ENCODE measurements around the gene RAB7B. TPM values are rescaled to one million over a fixed set of nuclear protein-coding genes. Genes with fewer than 3 reads are reported as not detected.

RAB7B gene
- polyA plus RNA-seq, 4 donors: 2.2 to 11.2 (median 3.9) TPM

DNA sequence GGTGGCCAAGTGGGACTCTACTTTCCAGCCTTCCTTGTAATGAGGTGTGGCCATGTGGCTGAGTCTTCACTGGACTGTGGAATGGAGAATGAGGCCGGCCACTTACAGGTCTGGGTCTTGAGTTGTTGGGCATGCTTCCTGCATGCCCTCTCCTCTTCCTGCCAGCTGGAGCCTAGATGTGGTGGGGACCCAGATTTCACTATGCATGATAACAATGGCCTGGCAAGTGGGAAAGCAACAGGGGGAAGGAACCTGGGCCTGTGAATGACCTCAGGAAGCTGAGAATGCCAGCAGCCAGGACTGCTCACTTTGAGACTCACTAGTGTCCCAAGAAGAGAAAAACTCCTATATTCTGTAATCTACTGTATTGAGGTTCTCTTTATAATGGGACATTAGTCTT, 51.4 kb downstream of the RAB7B start:
- no peak for DNase-seq (ENCODE audit: low read depth in 4 of 4, low spot score in 3 of 4)

DNA sequence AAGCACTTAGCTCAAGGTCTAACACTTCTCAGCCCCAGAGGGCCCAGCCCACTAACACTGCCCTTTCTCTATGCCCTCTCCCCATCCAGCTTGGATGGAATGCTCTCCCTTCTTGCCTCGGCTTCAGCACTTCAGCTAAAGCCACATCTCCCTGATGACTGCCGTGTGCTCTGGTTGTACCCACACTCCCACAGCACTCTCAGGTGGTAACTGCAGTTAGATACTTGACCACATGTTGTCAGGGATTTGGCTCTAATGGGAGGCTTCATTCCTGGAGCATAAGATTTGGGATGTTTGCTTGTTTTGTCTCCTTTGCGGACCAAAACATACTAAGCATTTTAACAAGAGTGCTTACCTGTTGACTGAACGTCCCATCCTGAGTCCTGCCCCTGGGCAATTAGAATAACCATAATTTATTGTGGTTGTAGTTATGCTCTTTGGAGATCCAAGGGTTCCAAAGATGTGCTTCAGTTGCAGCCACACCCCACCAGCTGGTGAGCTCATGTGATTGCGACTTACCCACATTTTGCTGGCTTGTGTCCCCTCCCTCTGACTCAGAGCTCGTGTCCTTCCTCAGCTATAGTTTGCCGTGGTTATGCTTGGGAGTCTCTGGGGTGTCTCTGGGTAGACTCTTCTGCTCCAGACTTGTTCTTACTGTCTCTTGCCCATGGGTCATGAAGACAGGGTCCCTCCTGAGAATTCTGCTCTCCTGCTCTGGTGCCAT, 52.2 kb downstream of the RAB7B start:
- no peak for DNase-seq (ENCODE audit: low read depth in 4 of 4, low spot score in 3 of 4)

GRCh38 chr1:205950280-205950679, 52.9 kb downstream of the RAB7B start:
- no peak for DNase-seq (ENCODE audit: low read depth in 4 of 4, low spot score in 3 of 4)

DNA sequence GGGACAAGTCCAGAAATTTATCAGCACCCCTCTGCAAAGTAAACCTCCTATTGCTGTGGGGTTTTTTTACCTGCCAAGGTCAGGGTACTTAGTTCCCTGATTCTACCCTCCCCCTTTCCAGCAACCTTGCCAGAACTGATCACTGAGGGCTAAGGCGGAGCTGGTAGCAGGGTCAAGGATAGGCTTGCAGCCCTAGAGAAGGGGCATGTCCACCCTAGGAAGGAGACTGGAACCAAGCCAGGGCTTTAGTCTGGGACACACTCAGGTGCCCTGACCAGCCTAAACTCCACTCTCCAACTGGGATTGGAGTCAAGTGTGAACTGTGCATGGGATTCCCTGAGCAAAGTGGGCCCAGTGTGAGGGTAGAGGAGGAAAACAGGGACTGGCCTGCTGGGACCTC, 53.4 kb downstream of the RAB7B start:
- DNase-seq (ENCODE audit: low read depth in 4 of 4, low spot score in 3 of 4): no peak

- no peak for DNase-seq (ENCODE audit: low read depth in 4 of 4, low spot score in 3 of 4)
Observed at GRCh38 chr1:205948886-205949285, 54.3 kb downstream of the RAB7B start.

DNA sequence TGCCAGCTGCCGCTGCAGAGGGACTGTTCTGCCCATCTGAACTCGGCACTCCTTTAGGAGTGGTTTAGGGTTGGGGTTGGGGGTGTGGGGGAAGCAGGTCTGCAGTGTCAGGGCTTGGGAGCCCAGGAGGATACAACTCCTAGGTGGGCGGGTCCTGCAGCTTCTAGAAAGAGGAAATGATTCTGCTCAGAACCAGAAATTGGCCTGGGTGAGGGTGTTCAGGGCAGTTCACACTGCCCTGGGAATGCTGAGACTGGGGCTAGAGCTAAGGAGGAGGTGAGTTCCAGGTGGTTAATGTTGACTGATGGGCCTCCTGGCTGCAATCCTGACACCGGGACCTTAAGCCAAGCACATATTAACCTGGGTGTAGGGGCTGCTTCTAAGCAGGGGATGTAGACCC, 55.2 kb downstream of the RAB7B start:
- DNase-seq (ENCODE audit: low read depth in 4 of 4, low spot score in 3 of 4): no peak

DNA sequence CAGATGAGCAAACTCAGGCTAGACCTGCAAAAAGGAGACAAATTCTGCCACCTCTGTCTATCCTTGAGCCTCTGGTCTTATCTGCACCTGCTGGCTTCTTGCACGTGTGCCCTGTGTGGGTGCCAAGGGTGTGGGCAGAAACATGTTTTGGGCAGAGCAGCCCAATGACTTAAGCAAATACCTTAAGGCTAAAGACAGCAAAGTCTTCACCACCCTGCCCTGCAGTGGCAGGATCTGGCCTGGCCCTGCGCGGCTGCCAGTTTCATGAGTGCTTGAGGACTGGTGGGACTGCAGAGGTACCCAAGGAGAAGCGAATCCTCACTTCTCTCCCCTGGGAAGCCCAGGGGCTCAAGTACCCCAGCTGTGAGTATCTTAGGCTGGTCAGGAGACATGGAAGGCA, 56.2 kb downstream of the RAB7B start:
- DNase-seq (ENCODE audit: low read depth in 4 of 4, low spot score in 3 of 4): no peak

- no peak for DNase-seq (ENCODE audit: low read depth in 4 of 4, low spot score in 3 of 4)
Observed at GRCh38 chr1:205945069-205945468, 58.1 kb downstream of the RAB7B start.

- no peak for DNase-seq (ENCODE audit: low read depth in 4 of 4, low spot score in 3 of 4)
Observed at GRCh38 chr1:205944525-205944924, 58.7 kb downstream of the RAB7B start.

DNA sequence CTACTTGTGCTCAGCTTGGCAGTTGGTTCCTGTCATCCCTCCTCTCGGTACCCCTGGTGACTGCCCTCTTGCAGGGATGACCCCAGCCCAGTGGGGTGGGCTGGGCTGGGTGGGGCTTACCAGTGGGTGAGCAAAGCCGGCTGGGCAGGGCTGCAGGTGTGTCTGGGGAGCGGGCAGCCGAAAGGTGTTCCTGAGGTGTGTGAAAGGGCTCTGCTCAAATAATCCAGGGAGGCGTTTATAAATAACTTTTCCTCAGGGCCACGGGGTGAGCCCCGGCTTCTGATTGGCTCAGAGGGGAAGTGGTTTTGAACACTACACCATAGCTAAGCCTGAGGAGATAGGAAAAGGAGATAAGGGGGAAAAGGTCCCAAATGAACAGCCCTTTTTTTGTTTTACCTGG, 60.0 kb downstream of the RAB7B start, which contains the start of gene SLC26A9:
SLC26A9 (minus strand) TSS at position 212 of the 400 bp plus-strand sequence. CDS start 7,636 bp downstream, outside the sequence.
- DNase-seq (ENCODE audit: low read depth in 4 of 4, low spot score in 3 of 4): no peak

- no peak for DNase-seq (ENCODE audit: low read depth in 4 of 4, low spot score in 3 of 4)
Observed at GRCh38 chr1:205942631-205943159, 60.5 kb downstream of the RAB7B start.

DNA sequence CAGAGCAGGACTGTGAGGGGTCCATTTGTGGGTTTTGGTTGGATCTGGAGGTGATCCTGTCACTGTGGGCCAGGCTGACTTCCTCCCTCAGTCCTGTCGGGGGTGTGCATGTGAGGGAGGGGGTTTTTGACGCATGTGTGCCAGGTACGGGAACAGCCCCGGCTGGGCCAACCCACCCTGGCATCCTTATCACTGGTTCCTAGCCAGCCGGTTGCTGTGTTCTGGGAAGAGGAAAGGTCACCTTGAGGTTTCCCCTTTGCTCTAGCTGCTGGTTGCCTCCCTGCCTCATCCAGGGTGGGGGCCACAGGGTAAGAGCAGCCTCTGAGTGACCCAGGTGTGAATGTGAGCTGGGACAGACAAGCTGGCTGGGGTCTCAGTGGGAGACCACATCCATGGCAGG, 62.5 kb downstream of the RAB7B start:
- no peak for DNase-seq (ENCODE audit: low read depth in 4 of 4, low spot score in 3 of 4)

DNA sequence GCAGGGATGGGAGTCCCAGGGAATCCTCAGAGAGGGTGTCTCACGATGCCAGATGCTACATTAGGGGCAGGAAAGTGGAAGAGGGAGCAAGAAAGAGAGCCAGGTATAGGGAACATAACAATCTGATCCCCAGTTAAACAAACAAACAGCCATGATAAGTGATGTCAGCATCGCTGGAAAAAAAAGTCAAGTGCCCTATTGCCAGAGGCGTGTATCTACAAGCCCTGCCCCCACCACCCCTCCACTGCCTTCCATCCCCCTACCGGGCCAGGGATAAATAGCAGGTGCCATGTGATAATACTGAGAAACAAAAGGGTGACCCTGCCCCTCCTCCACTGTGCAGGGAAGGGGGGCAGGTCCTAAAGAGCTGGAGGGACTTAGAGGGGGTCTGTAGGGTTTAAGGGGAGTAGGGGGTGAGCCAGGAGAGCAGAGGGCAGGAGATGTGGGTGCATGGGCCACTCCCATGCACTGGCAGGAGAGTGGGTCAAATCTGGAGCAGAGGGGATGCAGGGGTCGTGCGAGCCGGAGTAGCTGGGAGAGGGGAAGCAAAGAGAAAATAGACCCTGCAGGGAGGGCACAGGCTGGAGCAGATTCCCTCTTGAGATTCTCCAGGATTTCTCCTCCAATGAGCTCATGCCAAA, 63.4 kb downstream of the RAB7B start:
- DNase-seq (ENCODE audit: low read depth in 4 of 4, low spot score in 3 of 4): no peak

DNA sequence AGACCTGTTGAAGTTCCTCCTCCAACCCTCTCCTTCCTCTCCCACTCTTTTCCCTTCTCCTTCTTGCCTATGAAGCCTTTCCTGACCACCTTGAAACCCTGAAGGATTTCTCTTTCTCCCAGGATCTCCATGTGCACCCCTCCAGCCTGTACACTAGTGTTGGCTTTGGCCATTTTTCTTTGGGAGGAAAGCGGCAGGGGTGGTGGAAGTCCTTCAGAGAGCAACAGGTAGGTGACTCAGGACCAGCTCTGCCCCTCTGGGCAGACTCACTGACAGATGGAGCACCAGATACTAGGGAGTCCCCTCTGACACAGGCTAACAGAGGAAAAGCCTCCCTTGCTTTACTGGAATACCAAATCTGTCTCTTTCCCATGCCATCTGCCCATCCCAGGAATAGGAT, 64.5 kb downstream of the RAB7B start:
- no peak for DNase-seq (ENCODE audit: low read depth in 4 of 4, low spot score in 3 of 4)

DNA sequence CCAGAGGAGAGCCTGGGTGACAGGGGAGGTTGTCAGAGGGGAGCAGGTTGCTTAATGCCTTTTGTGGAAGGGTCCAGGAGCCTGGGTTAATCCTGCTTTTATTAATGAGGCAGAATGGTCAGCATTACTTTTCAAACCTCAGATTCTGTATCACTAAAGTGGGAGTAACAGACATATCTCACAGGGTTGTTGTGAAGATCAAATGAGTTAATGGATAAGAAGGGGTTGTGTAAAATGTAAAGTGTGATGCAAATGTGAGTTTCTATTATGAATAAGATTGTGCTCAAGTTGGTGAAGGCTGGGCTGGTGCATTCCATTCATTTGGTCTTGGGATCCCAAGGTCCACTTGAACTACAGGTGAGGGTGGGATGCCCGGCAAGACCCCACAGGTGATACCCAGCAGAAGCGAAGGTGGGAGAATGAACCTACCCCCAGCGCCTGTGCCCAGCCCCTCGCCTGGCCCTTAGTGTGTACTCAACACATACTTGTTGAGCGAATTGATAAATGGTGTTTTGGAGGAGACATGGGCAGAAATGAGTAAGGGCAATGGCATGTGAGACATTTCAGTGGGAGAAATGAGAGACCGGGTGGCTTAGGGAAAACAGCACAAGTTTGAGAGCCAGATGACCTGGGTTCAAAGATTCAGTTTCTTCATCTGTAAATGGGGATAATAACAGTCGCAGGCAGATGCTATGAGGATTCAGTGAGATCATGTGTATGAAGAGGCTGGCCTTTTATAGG, 66.2 kb downstream of the RAB7B start:
- no peak for DNase-seq (ENCODE audit: low read depth in 4 of 4, low spot score in 3 of 4)

GRCh38 chr1:205936311-205936710, 66.9 kb downstream of the RAB7B start:
- DNase-seq (ENCODE audit: low read depth in 4 of 4, low spot score in 3 of 4): no peak

DNA sequence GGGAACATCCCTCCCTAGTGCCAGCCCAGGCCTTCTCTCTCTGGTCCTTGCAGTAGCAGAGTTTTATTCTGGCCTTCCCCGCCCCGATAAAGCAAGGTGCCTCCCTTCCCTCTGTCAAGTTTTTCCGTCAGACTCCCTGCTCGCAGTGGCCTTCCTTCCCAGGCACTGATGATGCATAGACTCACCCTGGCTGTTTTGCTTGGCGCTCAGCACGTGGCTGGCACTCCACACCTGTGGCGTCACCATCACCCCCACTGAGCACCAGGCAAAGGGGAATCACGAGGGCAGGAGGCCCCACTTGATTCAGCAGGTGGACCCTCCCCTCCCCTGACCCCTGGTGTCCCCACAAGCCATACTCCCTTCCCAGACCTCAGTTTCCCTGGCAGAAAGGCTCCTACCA, 67.3 kb downstream of the RAB7B start:
- DNase-seq (ENCODE audit: low read depth in 4 of 4, low spot score in 3 of 4): no peak

- no peak for DNase-seq (ENCODE audit: low read depth in 4 of 4, low spot score in 3 of 4)
Observed at GRCh38 chr1:205934788-205935187, 68.4 kb downstream of the RAB7B start.

DNA sequence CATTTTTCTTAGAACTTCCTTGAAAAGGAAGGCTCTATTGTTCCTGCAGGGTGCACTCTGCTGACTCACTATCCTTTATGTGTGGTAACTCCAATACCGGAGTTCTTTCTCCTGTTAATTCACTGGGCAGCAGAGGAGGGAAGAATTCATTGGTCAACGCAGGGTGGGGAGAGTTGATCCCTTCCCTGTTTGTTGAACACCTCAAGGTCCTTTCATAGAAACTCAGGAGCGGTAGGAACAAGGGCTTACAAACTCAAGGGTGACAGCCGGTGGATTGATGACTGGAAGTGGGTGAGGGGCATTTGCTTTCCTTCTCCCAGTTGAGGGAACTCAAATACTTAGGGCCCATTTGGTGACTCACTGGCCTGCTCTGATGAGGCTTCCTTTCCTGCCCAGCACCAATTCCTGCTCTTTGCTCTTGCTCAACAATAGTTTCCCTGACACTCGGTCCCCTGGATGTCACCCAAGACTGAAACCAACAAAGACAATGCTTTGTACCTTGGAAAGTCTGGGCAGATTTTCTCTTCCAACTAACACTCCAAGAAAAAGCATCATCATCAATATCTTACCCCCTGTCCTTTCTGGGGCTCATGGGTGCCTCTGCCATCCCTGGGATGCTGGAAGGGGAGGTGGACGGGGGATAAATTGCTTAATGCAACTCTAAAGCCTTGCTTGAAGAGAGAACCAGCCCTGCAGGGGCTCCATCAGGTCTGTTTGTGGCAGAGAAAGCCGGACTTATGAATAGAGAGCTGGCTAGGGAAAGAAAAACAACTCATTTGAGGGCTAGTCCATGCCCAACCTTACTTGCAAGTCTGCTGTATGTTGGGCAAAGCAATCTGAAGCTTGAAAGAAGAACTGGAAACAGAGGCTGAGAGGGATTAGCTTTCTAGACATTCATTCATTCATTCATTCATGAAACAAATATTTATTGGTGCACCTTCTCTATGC, 69.2 kb downstream of the RAB7B start:
- no peak for DNase-seq (ENCODE audit: low read depth in 4 of 4, low spot score in 3 of 4)

- DNase-seq (ENCODE audit: low read depth in 4 of 4, low spot score in 3 of 4): no peak
Observed at GRCh38 chr1:205932776-205933175, 70.4 kb downstream of the RAB7B start.
